A549 (cell line): ENCODE measurements around the gene DOK4.
A peak's percentile ranks its signal among the peaks of the same experiment; 100 is the strongest.

ENCODE experiments used
- BCL3 ChIP-seq: fragments of >200 bp; sonication (Bioruptor Twin); formaldehyde crosslinking; IDR thresholded peaks from 3 replicates; pipeline ENCODE4 v1.6.1; 2016
- CTCF ChIP-seq: fragments of >200 bp; sonication (Bioruptor Twin); formaldehyde crosslinking; IDR thresholded peaks from 3 replicates; pipeline ENCODE4 v1.5.1; 2016
- EP300 ChIP-seq, 2 experiments: fragments of >200 bp; sonication (Bioruptor Twin); formaldehyde crosslinking; IDR thresholded peaks; 2 replicates in 1 of 2; 3 replicates in 1 of 2; pipeline ENCODE4 v1.6.1; 2016 to 2017
- KDM5A ChIP-seq: fragments of 200-600 bp; sonication (generic); IDR thresholded peaks from 2 replicates; pipeline ENCODE4 v1.6.1; 2016; ENCODE audit warnings: antibody characterized with exemption, mild to moderate bottlenecking
- MAZ ChIP-seq: fragments of 150-350 bp; IDR thresholded peaks from 2 replicates; pipeline ENCODE4 v1.6.1; 2014; ENCODE audit warnings: antibody characterized with exemption, low read depth, low read length, borderline replicate concordance
- MYC ChIP-seq: IDR thresholded peaks from 2 replicates; pipeline ENCODE4 v1.6.1; 2012; ENCODE audit warnings: mild to moderate bottlenecking, inconsistent platforms, low read length, improper control_type of control experiment, borderline replicate concordance
- NPAS2 ChIP-seq: fragments of 250-450 bp; sonication (Bioruptor Pico); IDR thresholded peaks from 2 replicates; pipeline ENCODE4 v1.8.0; 2022; ENCODE audit warnings: mild to moderate bottlenecking, moderate library complexity, borderline replicate concordance
- POLR2A ChIP-seq: IDR thresholded peaks from 2 replicates; pipeline ENCODE4 v1.6.1; 2012; ENCODE audit warnings: mild to moderate bottlenecking, low read length
- POLR2AphosphoS2 ChIP-seq: conservative IDR thresholded peaks from 2 replicates; pipeline ENCODE4 v1.6.1; 2012; ENCODE audit warnings: low read length, improper control_type of control experiment, inconsistent platforms
- RAD21 ChIP-seq, 2 experiments: fragments of >200 bp in 1 of 2; sonication (Bioruptor Twin) in 1 of 2; formaldehyde crosslinking in 1 of 2; IDR thresholded peaks in 1 of 2; conservative IDR thresholded peaks in 1 of 2; 2 replicates in 1 of 2; 3 replicates in 1 of 2; pipeline ENCODE4 v1.6.1; 2012 to 2018; ENCODE audit warnings: inconsistent platforms in 1 of 2
- RCOR1 ChIP-seq: fragments of 150-350 bp; IDR thresholded peaks from 2 replicates; pipeline ENCODE4 v1.6.1; 2014; ENCODE audit warnings: antibody characterized with exemption, low read length, low read depth
- REST ChIP-seq: fragments of 200-600 bp; sonication (generic); IDR thresholded peaks from 2 replicates; pipeline ENCODE4 v1.6.1; 2016; ENCODE audit warnings: antibody characterized with exemption, mild to moderate bottlenecking, moderate library complexity
- ZNF302 ChIP-seq: fragments of 250-450 bp; sonication (Bioruptor Pico); IDR thresholded peaks from 2 replicates; pipeline ENCODE4 v1.9.0; 2021; ENCODE audit warnings: inconsistent platforms, mild to moderate bottlenecking, moderate library complexity

- TF ChIP-seq CTCF (no peak), BCL3 (no peak), EP300 (IDR thresholded peaks at IDR 0.05) (no peak), RCOR1 (no peak), POLR2AphosphoS2 (no peak), NPAS2 (no peak), RAD21 (conservative IDR thresholded peaks at IDR 0.05 in 1 of 2, IDR thresholded peaks at IDR 0.05 in 1 of 2) (0 out of 5 replicates have a peak, but pooled peaks of 1 of the 2 experiments have one; percentile 5), KDM5A (no peak), ZNF302 (no peak), MYC (no peak), MAZ (no peak), REST (no peak), POLR2A (no peak)
Measured at GRCh38 chr16:57435838-57436237, 50.5 kb downstream of the DOK4 start.
